ENCODE results near the gene GPATCH8.

Gene GPATCH8

GRCh38 chr17:44354582-44355561 lies 148.3 kb downstream of the GPATCH8 start:
- Histone ChIP-seq H3K4me3 (ENCODE audit: low read depth, low read length) (no peak overlapping the region), H3K27me3 (replicated peaks) (no peaks in the 10 kb centered on the region), H3K36me3 (replicated peaks) (peaks cover 28% of the 10 kb centered on the region), H3K27ac (no peak overlapping the region)
- peak; percentile 40 for TF ChIP-seq CTCF (IDR thresholded peaks at IDR 0.05; ENCODE audit: low read depth, low read length, missing control alignments)
- in situ Hi-C loops (cut with HindIII; ENCODE audit: low pct_ligation_motif_present, low sequenced_read_pairs) = no loop called here
- DNase-seq = no peak

- in situ Hi-C loops (cut with HindIII; ENCODE audit: low pct_ligation_motif_present, low sequenced_read_pairs) = no loop called here
- Histone ChIP-seq H3K27ac (no peak overlapping the region), H3K36me3 (replicated peaks) (peaks cover 29% of the 10 kb centered on the region), H3K4me3 (ENCODE audit: low read depth, low read length) (peak overlapping the region; percentile 27), H3K27me3 (replicated peaks) (no peaks in the 10 kb centered on the region)
- no peak for TF ChIP-seq CTCF (IDR thresholded peaks at IDR 0.05; ENCODE audit: low read depth, low read length, missing control alignments)
- no peak for DNase-seq
These were observed 149.4 kb downstream of the GPATCH8 start for GRCh38 chr17:44353672-44354331.

- no peak overlapping the region for H3K27ac ChIP-seq
- H3K36me3 ChIP-seq (replicated peaks) = peaks cover 29% of the 10 kb centered on the region
- no peak for DNase-seq
- no peak overlapping the region for H3K4me3 ChIP-seq (ENCODE audit: low read depth, low read length)
- no peak for TF ChIP-seq CTCF (IDR thresholded peaks at IDR 0.05; ENCODE audit: low read depth, low read length, missing control alignments)
- H3K27me3 ChIP-seq (replicated peaks) = no peaks in the 10 kb centered on the region
- in situ Hi-C loops (cut with HindIII; ENCODE audit: low pct_ligation_motif_present, low sequenced_read_pairs) = no loop called here
These were observed 150.2 kb downstream of the GPATCH8 start for GRCh38 chr17:44352828-44353671.

- H3K4me3 ChIP-seq (ENCODE audit: low read depth, low read length) = no peak overlapping the region
- TF ChIP-seq CTCF (IDR thresholded peaks at IDR 0.05; ENCODE audit: low read depth, low read length, missing control alignments) = no peak
- DNase-seq = no peak
- H3K27ac ChIP-seq = no peak overlapping the region
- H3K27me3 ChIP-seq (replicated peaks) = no peaks in the 10 kb centered on the region
- H3K36me3 ChIP-seq (replicated peaks) = peaks cover 29% of the 10 kb centered on the region
- in situ Hi-C loops (cut with HindIII; ENCODE audit: low pct_ligation_motif_present, low sequenced_read_pairs) = no loop called here
These were observed 151.0 kb downstream of the GPATCH8 start for GRCh38 chr17:44351961-44352827.

- Histone ChIP-seq H3K4me3 (ENCODE audit: low read depth, low read length) (no peak overlapping the region), H3K27ac (no peak overlapping the region), H3K36me3 (replicated peaks) (peaks cover 29% of the 10 kb centered on the region), H3K27me3 (replicated peaks) (no peaks in the 10 kb centered on the region)
- no peak for DNase-seq
- in situ Hi-C loops (cut with HindIII; ENCODE audit: low pct_ligation_motif_present, low sequenced_read_pairs) = no loop called here
- TF ChIP-seq CTCF (IDR thresholded peaks at IDR 0.05; ENCODE audit: low read depth, low read length, missing control alignments) = no peak
These were observed 151.7 kb downstream of the GPATCH8 start for GRCh38 chr17:44351464-44351863.
